HL-60 (cell line): ENCODE measurements around the gene PAPPA2.

ENCODE experiments used
- POLR2AphosphoS5 ChIP-seq: IDR thresholded peaks from 2 replicates; pipeline ENCODE4 v1.6.1; 2012; ENCODE audit warnings: low read depth
- TF ChIP-seq, protein P1 (sequence below): IDR thresholded peaks from one replicate; pipeline ENCODE4 v1.5.1; 2011; ENCODE audit warnings: low read length, control low read depth, inconsistent platforms; ENCODE audit not compliant: insufficient read depth

GRCh38 chr1:176521211-176521610 is 58.2 kb downstream of the PAPPA2 start:
- TF ChIP-seq, protein P1, sequence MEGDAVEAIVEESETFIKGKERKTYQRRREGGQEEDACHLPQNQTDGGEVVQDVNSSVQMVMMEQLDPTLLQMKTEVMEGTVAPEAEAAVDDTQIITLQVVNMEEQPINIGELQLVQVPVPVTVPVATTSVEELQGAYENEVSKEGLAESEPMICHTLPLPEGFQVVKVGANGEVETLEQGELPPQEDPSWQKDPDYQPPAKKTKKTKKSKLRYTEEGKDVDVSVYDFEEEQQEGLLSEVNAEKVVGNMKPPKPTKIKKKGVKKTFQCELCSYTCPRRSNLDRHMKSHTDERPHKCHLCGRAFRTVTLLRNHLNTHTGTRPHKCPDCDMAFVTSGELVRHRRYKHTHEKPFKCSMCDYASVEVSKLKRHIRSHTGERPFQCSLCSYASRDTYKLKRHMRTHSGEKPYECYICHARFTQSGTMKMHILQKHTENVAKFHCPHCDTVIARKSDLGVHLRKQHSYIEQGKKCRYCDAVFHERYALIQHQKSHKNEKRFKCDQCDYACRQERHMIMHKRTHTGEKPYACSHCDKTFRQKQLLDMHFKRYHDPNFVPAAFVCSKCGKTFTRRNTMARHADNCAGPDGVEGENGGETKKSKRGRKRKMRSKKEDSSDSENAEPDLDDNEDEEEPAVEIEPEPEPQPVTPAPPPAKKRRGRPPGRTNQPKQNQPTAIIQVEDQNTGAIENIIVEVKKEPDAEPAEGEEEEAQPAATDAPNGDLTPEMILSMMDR, result no peak
- no peak for TF ChIP-seq POLR2AphosphoS5
